Thyroid gland (tissue), 4 donors: Measurements from ENCODE around the gene ZNF681. TPM values are rescaled to one million over a fixed set of nuclear protein-coding genes. Genes with fewer than 3 reads are reported as not detected.

Experiments used
- total RNA-seq, 4 donors: library from RNA; depleted of rRNA; stranded (reverse); fragments of >200 nt; gene quantifications; one replicate each; pipeline ENCODE4 v1.2.3, GENCODE V29; 2016

The ZNF681 gene
- total RNA-seq, 4 donors from 2014 or later = 1.6 to 4.5 (median 2.0) TPM

Other genes with a start within 250 kb of the ZNF681 start
- gene ZNF675, start 71.7 kb downstream of the ZNF681 start, total RNA-seq = 10 to 100 TPM; 16.7 to 31.5 (median 22.4) TPM
- gene ZNF726, start 156.0 kb upstream of the ZNF681 start, total RNA-seq = 1 to 10 TPM; 1.3 to 9.1 (median 5.2) TPM